Stomach (tissue), 4 donors: ENCODE measurements around the gene ETV7.

Experiments
- CTCF ChIP-seq, 7 experiments: fragments of 450-650 bp in 4 of 7; fragments of 200-600 bp in 3 of 7; sonication (generic) in 3 of 7; IDR thresholded peaks; one replicate each; pipeline ENCODE4 v1.5.1; 2016 to 2019; ENCODE audit warnings: antibody characterized with exemption in 7 of 7, control low read depth in 2 of 7, mild to moderate bottlenecking in 1 of 7
- POLR2AphosphoS5 ChIP-seq, 3 donors: sonication (generic); formaldehyde crosslinking; IDR thresholded peaks; one replicate each; pipeline ENCODE4 v1.6.1; 2016; ENCODE audit warnings: antibody characterized with exemption in 3 of 3

DNA sequence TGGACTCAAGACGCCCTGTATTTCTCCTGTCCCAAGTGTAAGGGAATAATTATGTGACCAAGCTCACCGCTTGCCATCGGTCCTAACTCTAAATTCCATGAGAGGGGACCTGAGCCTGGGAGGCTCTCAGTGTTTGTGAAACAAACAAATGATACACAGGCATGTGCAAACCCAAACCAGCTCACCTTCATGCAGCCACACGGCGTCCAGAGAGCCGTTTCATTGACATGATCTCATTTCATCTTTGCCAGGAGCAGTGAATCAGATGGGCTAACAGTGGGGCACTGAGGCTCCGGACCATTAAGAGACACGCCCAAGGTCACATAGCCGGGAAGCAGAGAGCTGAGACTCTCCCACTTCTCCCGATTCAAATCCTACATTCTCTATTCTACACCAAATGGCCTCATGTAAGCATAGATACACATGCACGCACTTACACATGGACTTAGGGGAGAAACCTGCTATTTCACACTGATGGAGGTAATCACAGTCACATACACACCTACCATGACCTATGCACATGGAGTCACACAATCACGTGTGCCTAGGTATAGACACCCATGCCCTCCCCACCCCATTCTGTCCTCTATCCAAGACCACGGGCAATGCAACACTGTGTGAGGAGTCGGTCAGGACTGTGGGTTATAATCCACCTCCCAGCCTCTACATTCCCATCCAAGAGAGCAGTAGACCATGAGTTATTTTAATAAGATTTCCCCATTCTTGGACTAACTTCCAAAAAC, 51.8 kb downstream of the ETV7 start:
- no peak for TF ChIP-seq POLR2AphosphoS5 (IDR thresholded peaks at IDR 0.05)
- no peak for TF ChIP-seq CTCF (IDR thresholded peaks at IDR 0.05)
